Stimulated activated CD4-positive, alpha-beta T cell treated with anti-CD3 and anti-CD28 coated beads, TNF-alpha, amount 100 ng/mL, for 48 hours (primary cell): Measurements from ENCODE around the gene CASP8.
"Not testable (repeated sequence)": the region's sequence is repeated elsewhere in the genome, so short reads cannot be mapped to it uniquely, and the experiment has no call there.

Experiments
- DNase-seq, 3 donors: peaks; one replicate each; pipeline ENCODE4 v3.0.0-alpha.2; 2020; ENCODE audit warnings: low read depth in 3 of 3

Gene CASP8

GRCh38 chr2:201269764-201270163 lies 9.4 kb downstream of the CASP8 start:
- DNase-seq, result no peak

GRCh38 chr2:201270293-201271001 lies 10.1 kb downstream of the CASP8 start:
- DNase-seq, result no peak

GRCh38 chr2:201271917-201272316 lies 11.6 kb downstream of the CASP8 start:
- no peak for DNase-seq

- DNase-seq, result no peak
Measured at GRCh38 chr2:201273330-201273983, 13.1 kb downstream of the CASP8 start.

GRCh38 chr2:201275069-201275468 lies 14.7 kb downstream of the CASP8 start:
- no peak for DNase-seq

- no peak for DNase-seq
Measured at GRCh38 chr2:201275990-201276389, 15.7 kb downstream of the CASP8 start.

- no peak for DNase-seq
Measured at GRCh38 chr2:201276511-201276910, 16.2 kb downstream of the CASP8 start.

GRCh38 chr2:201279079-201279478 lies 18.7 kb downstream of the CASP8 start:
- DNase-seq, result no peak

GRCh38 chr2:201280191-201281040 lies 20.1 kb downstream of the CASP8 start:
- DNase-seq, result no peak

- DNase-seq, result no peak
Measured at GRCh38 chr2:201285499-201285898, 25.2 kb downstream of the CASP8 start.

GRCh38 chr2:201290457-201291148 lies 30.3 kb downstream of the CASP8 start:
- not testable (repeated sequence) for DNase-seq

- no peak for DNase-seq
Measured at GRCh38 chr2:201298462-201299052, 38.2 kb downstream of the CASP8 start.

GRCh38 chr2:201299929-201300328 lies 39.6 kb downstream of the CASP8 start:
- not testable (repeated sequence) for DNase-seq

- no peak for DNase-seq
Measured at GRCh38 chr2:201307876-201308275, 47.5 kb downstream of the CASP8 start.

GRCh38 chr2:201308914-201309313 lies 48.6 kb downstream of the CASP8 start:
- no peak for DNase-seq

GRCh38 chr2:201313362-201313761 lies 53.0 kb downstream of the CASP8 start:
- no peak for DNase-seq

GRCh38 chr2:201319511-201319910 lies 59.2 kb downstream of the CASP8 start:
- no peak for DNase-seq

- no peak for DNase-seq
Measured at GRCh38 chr2:201320257-201320656, 59.9 kb downstream of the CASP8 start.

- DNase-seq, result no peak
Measured at GRCh38 chr2:201320701-201321100, 60.4 kb downstream of the CASP8 start.

GRCh38 chr2:201322772-201323171 lies 62.4 kb downstream of the CASP8 start:
- no peak for DNase-seq

- no peak for DNase-seq
Measured at GRCh38 chr2:201327678-201328077, 67.3 kb downstream of the CASP8 start.

- no peak for DNase-seq
Measured at GRCh38 chr2:201329409-201329808, 69.1 kb downstream of the CASP8 start.
